Measurements from ENCODE around the gene FARP2. TPM values are rescaled to one million over a fixed set of nuclear protein-coding genes. Genes with fewer than 3 reads are reported as not detected.

Gene FARP2
- polyA plus RNA-seq, 1 of the 3 experiments (the other 2 are of a cell fraction): 11.5 TPM

DNA sequence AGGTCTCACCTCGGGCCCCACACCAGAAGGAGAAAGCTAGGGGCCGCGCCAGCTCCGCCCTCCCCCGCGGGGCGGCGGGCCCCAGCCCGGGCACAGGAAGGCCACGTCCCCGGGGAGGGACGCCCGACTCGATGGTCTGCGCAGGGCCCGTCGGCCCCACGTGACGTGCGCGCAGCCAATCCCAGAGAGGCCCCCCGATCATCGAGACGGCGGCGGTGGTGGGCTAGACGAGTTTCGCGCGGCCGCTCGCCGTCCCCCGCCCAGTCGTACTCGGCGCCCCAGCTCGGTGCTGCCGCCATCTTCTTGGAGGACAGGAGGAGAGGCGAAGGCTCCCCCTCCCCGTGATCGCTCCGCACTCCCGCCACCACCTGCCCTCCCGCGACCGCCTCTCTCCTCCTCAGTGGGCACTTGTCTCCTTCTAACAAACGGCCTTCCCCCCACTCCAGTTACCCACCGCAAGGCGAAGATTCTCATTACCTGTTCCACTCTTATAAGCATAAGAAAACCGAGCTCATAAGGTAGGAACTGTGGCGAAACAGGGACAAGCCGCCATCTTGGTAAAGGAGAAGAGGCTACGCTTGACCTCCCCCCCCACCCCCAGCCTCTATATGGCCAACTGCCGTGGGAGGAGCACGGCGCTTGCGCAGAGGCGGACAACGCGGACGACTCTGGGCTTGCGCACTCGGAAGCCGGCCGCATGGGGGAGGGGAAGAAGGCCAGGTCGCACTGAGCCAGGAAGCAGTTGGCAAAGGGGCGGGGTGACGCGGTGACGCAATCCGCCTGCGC, 40.8 kb upstream of the FARP2 start, which contains the start of gene HDLBP (continued):
- 0 out of 4 replicates have a peak, but pooled peaks of 1 of the 2 experiments have one; percentile 19 for TF ChIP-seq EP300 (IDR thresholded peaks at IDR 0.05; ENCODE audit: borderline replicate concordance in 1 of 2, low read depth in 1 of 2, low read length in 1 of 2)
- TF ChIP-seq FOXJ3 (CRISPR knock-in tag; IDR thresholded peaks at IDR 0.05): 0 out of 2 replicates have a peak, but pooled peaks have one; percentile 21
- TF ChIP-seq JUND (IDR thresholded peaks at IDR 0.05): no peak
- TF ChIP-seq GATA2 (CRISPR knock-in tag; IDR thresholded peaks at IDR 0.05): no peak
- TF ChIP-seq GABPA (IDR thresholded peaks at IDR 0.05; ENCODE audit: low read depth): peak; percentile 70
- peak; percentile 69; the same call in 1 of the 2 replicates for TF ChIP-seq ELF1 (IDR thresholded peaks at IDR 0.05)
- TF ChIP-seq SIN3A (IDR thresholded peaks at IDR 0.05; ENCODE audit: borderline replicate concordance, low read depth, low read length): peak; percentile 66; the same call in 1 of the 2 replicates
- TF ChIP-seq CHD2 (IDR thresholded peaks at IDR 0.05; ENCODE audit: low read length, partially characterized antibody): peak; percentile 95
- peak; percentile 76 for TF ChIP-seq POLR2AphosphoS5 (IDR thresholded peaks at IDR 0.05; ENCODE audit: low read depth, low read length)
- peak; percentile 65 for TF ChIP-seq TAF1 (IDR thresholded peaks at IDR 0.05; ENCODE audit: borderline replicate concordance, low read depth, low read length)
- TF ChIP-seq YY1 (IDR thresholded peaks at IDR 0.05; ENCODE audit: low read depth): peak; percentile 99
- TF ChIP-seq NRF1 (IDR thresholded peaks at IDR 0.05; ENCODE audit: low read depth, low read length): peak; percentile 98

DNA sequence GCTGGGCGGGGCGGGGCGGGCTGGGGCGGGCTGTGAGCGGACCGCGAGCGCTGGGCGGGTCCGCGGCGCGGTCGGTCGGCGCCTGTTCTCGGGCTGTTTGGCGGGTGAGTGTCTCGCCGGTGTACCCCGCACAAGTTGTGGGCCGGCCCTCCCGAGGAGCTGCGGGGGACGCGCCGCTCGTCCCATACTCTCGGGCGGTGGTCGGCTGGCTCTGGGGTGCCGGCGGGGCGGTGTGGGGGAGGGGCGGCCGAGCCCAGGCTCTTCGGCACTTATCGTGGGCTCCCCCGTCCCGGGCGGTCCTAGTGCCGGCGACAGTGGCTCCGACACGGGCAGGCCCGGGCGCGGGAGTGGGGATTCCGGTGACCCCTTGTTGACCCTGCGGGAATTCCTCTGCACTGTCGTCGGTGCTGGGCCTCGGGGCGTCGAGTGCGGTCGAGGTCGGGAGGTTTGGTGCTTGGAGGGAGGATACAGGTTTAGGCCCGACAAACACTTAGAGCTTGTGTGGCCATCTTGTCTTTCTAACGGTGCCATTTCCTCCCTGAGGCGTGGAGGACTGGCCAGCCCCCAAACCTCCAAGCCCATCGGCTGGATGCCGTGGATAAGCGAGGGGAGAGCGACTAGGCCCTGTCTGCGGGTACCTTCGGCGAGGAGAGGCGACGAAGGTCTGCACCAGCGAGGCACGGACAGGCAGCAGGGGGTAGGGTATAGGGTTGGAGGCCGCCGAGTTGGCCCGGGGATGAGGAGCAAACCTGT, 40.0 kb upstream of the FARP2 start, which contains the start of gene SEPTIN2:
Gene SEPTIN2 (plus strand): TSS at position 47 of the 753 bp plus-strand sequence. CDS start 8,308 bp downstream, outside the sequence.
- peak within 1 kb of the TSS; percentile 89 for H3K4me2 ChIP-seq
- H4K20me1 ChIP-seq (ENCODE audit: insufficient read depth): peaks cover 56% of the 10 kb centered on the region
- WGBS (ENCODE audit: low lambda C conversion rate): under 1% methylated on average over 25 of the region's 75 CpGs
- peaks cover 12% of the 10 kb centered on the region for H3F3A ChIP-seq (replicated peaks; ENCODE audit: insufficient read depth)
- H3K27ac ChIP-seq (ENCODE audit: low read depth in 2 of 2, low read length in 1 of 2): peak within 1 kb of the TSS; percentile 99 to 100
- peaks cover 15 to 41% of the 10 kb centered on the region in 2 experiments for H3K36me3 ChIP-seq (replicated peaks in 1 of 2; ENCODE audit: control insufficient read depth in 1 of 2, insufficient read depth in 2 of 2, low read length in 1 of 2)
- no peaks in the 10 kb centered on the region for H3K27me3 ChIP-seq (ENCODE audit: insufficient read depth)
- H2AFZ ChIP-seq (ENCODE audit: low read depth): peak within 1 kb of the TSS; percentile 79
- no peak for DNase-seq
- no peaks in the 10 kb centered on the region for H3K9me2 ChIP-seq
- peaks cover 92% of the 10 kb centered on the region for H3K79me2 ChIP-seq (ENCODE audit: insufficient read depth)
- no peaks in the 10 kb centered on the region for H3K9me3 ChIP-seq
- peak within 1 kb of the TSS; percentile 99 for H3K9ac ChIP-seq
- peak within 1 kb of the TSS; percentile 96 to 97 for H3K4me3 ChIP-seq (ENCODE audit: low read depth in 2 of 2, low read length in 1 of 2)
- CTCF ChIA-PET: interaction anchor here (0.6 to 3.4 kb wide), 8 partner anchors 7 to 562 kb away, joined by 3 to 29 read pairs (median 3); no protein-coding TSS in a partner anchor
- peaks cover 25 to 30% of the 10 kb centered on the region in 2 experiments; a peak in 3 of 4 replicates for H3K4me1 ChIP-seq (ENCODE audit: control insufficient read depth in 1 of 2, insufficient read depth in 2 of 2, low read depth in 1 of 2, low read length in 1 of 2)
- POLR2A ChIA-PET: interaction anchor here (0.7 to 3.0 kb wide), 2 partner anchors 12 to 25 kb away, joined by 3 to 24 read pairs; no protein-coding TSS in a partner anchor
- TF ChIP-seq SIN3A (IDR thresholded peaks at IDR 0.05; ENCODE audit: borderline replicate concordance, low read depth, low read length) (0 out of 2 replicates have a peak, but pooled peaks have one; percentile 56), RCOR1 (IDR thresholded peaks at IDR 0.05; ENCODE audit: low read length) (no peak), TEAD4 (IDR thresholded peaks at IDR 0.05; ENCODE audit: borderline replicate concordance, insufficient read depth) (no peak), JUND (IDR thresholded peaks at IDR 0.05) (no peak), SMC3 (IDR thresholded peaks at IDR 0.05; ENCODE audit: low read depth, low read length) (no peak), GATA2 (CRISPR knock-in tag; IDR thresholded peaks at IDR 0.05) (peak; percentile 22), FOXJ3 (CRISPR knock-in tag; IDR thresholded peaks at IDR 0.05) (no peak), ELF1 (IDR thresholded peaks at IDR 0.05) (no peak), RAD21 (IDR thresholded peaks at IDR 0.05; ENCODE audit: low read length) (no peak), FOSL2 (IDR thresholded peaks at IDR 0.05; ENCODE audit: borderline replicate concordance, low read depth) (no peak), TAF1 (IDR thresholded peaks at IDR 0.05; ENCODE audit: borderline replicate concordance, low read depth, low read length) (peak; percentile 21; the same call in 1 of the 2 replicates), MXI1 (IDR thresholded peaks at IDR 0.05; ENCODE audit: low read depth, low read length) (no peak; the same call in 1 of the 2 replicates), RFX5 (IDR thresholded peaks at IDR 0.05; ENCODE audit: low read length) (no peak), GABPA (IDR thresholded peaks at IDR 0.05; ENCODE audit: low read depth) (no peak), EP300 (IDR thresholded peaks at IDR 0.05; ENCODE audit: borderline replicate concordance in 1 of 2, low read depth in 1 of 2, low read length in 1 of 2) (no peak)
- TF ChIP-seq, protein P1, sequence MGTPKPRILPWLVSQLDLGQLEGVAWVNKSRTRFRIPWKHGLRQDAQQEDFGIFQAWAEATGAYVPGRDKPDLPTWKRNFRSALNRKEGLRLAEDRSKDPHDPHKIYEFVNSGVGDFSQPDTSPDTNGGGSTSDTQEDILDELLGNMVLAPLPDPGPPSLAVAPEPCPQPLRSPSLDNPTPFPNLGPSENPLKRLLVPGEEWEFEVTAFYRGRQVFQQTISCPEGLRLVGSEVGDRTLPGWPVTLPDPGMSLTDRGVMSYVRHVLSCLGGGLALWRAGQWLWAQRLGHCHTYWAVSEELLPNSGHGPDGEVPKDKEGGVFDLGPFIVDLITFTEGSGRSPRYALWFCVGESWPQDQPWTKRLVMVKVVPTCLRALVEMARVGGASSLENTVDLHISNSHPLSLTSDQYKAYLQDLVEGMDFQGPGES (IDR thresholded peaks at IDR 0.05; ENCODE audit: low read depth, low read length): no peak
- TF ChIP-seq, protein P2, sequence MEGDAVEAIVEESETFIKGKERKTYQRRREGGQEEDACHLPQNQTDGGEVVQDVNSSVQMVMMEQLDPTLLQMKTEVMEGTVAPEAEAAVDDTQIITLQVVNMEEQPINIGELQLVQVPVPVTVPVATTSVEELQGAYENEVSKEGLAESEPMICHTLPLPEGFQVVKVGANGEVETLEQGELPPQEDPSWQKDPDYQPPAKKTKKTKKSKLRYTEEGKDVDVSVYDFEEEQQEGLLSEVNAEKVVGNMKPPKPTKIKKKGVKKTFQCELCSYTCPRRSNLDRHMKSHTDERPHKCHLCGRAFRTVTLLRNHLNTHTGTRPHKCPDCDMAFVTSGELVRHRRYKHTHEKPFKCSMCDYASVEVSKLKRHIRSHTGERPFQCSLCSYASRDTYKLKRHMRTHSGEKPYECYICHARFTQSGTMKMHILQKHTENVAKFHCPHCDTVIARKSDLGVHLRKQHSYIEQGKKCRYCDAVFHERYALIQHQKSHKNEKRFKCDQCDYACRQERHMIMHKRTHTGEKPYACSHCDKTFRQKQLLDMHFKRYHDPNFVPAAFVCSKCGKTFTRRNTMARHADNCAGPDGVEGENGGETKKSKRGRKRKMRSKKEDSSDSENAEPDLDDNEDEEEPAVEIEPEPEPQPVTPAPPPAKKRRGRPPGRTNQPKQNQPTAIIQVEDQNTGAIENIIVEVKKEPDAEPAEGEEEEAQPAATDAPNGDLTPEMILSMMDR (IDR thresholded peaks at IDR 0.05): no peak
- TF ChIP-seq, protein P3, sequence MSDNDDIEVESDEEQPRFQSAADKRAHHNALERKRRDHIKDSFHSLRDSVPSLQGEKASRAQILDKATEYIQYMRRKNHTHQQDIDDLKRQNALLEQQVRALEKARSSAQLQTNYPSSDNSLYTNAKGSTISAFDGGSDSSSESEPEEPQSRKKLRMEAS (IDR thresholded peaks at IDR 0.05; ENCODE audit: low read depth): peak; percentile 20; the same call in 1 of the 2 replicates
- TF ChIP-seq, protein P4, sequence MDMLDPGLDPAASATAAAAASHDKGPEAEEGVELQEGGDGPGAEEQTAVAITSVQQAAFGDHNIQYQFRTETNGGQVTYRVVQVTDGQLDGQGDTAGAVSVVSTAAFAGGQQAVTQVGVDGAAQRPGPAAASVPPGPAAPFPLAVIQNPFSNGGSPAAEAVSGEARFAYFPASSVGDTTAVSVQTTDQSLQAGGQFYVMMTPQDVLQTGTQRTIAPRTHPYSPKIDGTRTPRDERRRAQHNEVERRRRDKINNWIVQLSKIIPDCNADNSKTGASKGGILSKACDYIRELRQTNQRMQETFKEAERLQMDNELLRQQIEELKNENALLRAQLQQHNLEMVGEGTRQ (IDR thresholded peaks at IDR 0.05; ENCODE audit: borderline replicate concordance, low read depth, low read length): no peak
